ENCODE results near the gene PCDH9. TPM values are rescaled to one million over a fixed set of nuclear protein-coding genes. Genes with fewer than 3 reads are reported as not detected.
"Not testable (repeated sequence)": the region's sequence is repeated elsewhere in the genome, so short reads cannot be mapped to it uniquely, and the experiment has no call there.

PCDH9 gene
- total and polyA plus RNA-seq, 7 donors, result under 0.01 to 15.7 (median 8.7) TPM; not detected in 1

GRCh38 chr13:67097892-67098452 lies 132.2 kb downstream of the PCDH9 start:
- Histone ChIP-seq H3K4me3 (no peak overlapping the region), H3K27ac (no peak overlapping the region), H3K27me3 (no peaks in the 10 kb centered on the region), H3K36me3 (no peaks in the 10 kb centered on the region), H3K9me3 (no peaks in the 10 kb centered on the region), H3K4me1 (peaks cover 0 to 15% (median 15%) of the 10 kb centered on the region in 4 donors)
- TF ChIP-seq POLR2A (IDR thresholded peaks at IDR 0.05), result no peak
- TF ChIP-seq POLR2AphosphoS5 (IDR thresholded peaks at IDR 0.05), result no peak
- no peak for TF ChIP-seq CTCF (IDR thresholded peaks at IDR 0.05)
- TF ChIP-seq EP300 (IDR thresholded peaks at IDR 0.05), result no peak
- 90 to 92% methylated on average over 3 of the region's 3 CpGs for WGBS, 2 donors
- no peak for DNase-seq
- intact Hi-C loops (cut with DNase I), result no loop called here

DNA sequence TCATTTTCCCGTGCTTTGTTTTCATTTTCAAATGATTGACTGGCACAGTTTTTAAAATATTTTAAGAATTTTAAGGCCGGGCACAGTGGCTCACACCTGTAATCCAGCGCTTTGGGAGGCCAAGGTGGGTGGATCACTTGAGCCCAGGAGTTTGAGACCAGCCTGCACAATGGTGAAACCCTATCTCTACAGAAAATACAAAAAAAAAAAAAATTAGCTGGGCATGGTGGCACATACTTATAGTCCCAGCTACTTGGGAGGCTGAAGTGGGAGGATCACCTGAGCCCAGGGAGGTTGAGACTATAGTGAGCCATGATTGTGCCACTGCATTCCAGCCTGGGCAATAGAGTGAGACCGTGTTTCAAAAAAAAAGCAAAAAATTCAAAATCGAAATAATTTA lies 133.2 kb downstream of the PCDH9 start:
- 77 to 90% methylated on average over 5 of the region's 5 CpGs for WGBS, 2 donors
- peaks cover 0 to 12% (median 7%) of the 10 kb centered on the region in 4 donors for H3K4me1 ChIP-seq
- DNase-seq; H3K27me3 ChIP-seq; H3K4me3 ChIP-seq; H3K36me3 ChIP-seq; H3K9me3 ChIP-seq; intact Hi-C loops (cut with DNase I); H3K27ac ChIP-seq: not testable (repeated sequence)

DNA sequence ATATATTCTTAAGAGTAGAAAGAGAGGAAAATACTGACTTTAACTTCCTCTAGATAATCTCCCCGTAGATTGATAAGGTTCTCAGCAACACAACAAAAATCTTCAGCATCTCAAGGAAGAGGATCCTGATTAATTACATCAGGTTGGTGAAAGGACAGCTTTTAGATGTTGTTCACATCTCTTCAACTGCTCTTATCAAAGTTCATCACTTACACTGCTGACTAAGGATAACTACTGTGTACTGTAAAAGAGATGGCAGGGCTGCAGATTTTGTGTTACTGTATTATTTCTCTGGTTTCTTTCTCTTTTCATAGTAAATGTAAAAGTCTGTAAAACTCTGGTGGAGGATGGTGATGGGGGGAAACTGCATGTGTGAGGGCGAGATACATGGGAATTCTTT lies 133.7 kb downstream of the PCDH9 start:
- WGBS, 2 donors, result 86 to 90% methylated on average over 2 of the region's 2 CpGs
- Histone ChIP-seq H3K27me3 (no peaks in the 10 kb centered on the region), H3K36me3 (no peaks in the 10 kb centered on the region), H3K27ac (no peak overlapping the region), H3K9me3 (no peaks in the 10 kb centered on the region), H3K4me3 (no peak overlapping the region), H3K4me1 (peaks cover 0 to 8% (median 2%) of the 10 kb centered on the region in 4 donors)
- intact Hi-C loops (cut with DNase I), result no loop called here
- no peak for TF ChIP-seq POLR2A (IDR thresholded peaks at IDR 0.05)
- DNase-seq, result no peak

GRCh38 chr13:67095621-67096020 lies 134.5 kb downstream of the PCDH9 start:
- no peak for DNase-seq
- Histone ChIP-seq H3K4me1 (peaks cover 0 to 5% (median 0%) of the 10 kb centered on the region in 4 donors), H3K27me3 (no peaks in the 10 kb centered on the region), H3K4me3 (no peak overlapping the region), H3K27ac (no peak overlapping the region), H3K9me3 (no peaks in the 10 kb centered on the region), H3K36me3 (no peaks in the 10 kb centered on the region)
- TF ChIP-seq CTCF (IDR thresholded peaks at IDR 0.05), result no peak
- no peak for TF ChIP-seq EP300 (IDR thresholded peaks at IDR 0.05)
- no peak for TF ChIP-seq POLR2AphosphoS5 (IDR thresholded peaks at IDR 0.05)
- no peak for TF ChIP-seq POLR2A (IDR thresholded peaks at IDR 0.05)
- intact Hi-C loops (cut with DNase I), result no loop called here
- 74 to 88% methylated on average over 1 of the region's 1 CpG for WGBS, 2 donors

DNA sequence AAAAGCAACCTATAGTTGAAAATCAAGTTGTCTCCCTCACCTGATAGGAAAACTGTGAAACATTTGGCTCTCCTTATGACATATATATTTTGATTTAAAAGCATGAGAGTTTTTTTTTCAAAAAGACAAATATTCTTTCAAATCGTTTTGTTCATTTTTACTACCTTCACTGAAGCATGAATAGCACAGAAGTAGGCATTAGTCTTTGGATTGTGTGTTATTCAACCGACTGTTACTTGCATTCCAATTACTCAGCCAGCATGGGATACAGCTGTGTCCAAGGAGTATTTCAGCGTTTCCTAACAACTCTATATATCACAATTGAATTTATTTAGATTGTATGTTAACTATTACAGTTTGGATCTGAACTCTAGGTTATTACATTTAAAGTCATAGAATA lies 135.2 kb downstream of the PCDH9 start:
- intact Hi-C loops (cut with DNase I), result no loop called here
- 62 to 72% methylated on average over 3 of the region's 3 CpGs for WGBS, 2 donors
- no peak overlapping the region for H3K27ac ChIP-seq

More for the DNA sequence above, 135.2 kb downstream of the PCDH9 start:
- no peaks in the 10 kb centered on the region for H3K27me3 ChIP-seq
- no peak for TF ChIP-seq CTCF (IDR thresholded peaks at IDR 0.05)
- no peak for TF ChIP-seq EP300 (IDR thresholded peaks at IDR 0.05)
- no peak for TF ChIP-seq POLR2A (IDR thresholded peaks at IDR 0.05)
- TF ChIP-seq POLR2AphosphoS5 (IDR thresholded peaks at IDR 0.05), result no peak
- H3K36me3 ChIP-seq, result no peaks in the 10 kb centered on the region
- no peak for DNase-seq
- H3K4me1 ChIP-seq, result peaks cover 0 to 7% (median 0%) of the 10 kb centered on the region in 4 donors
- no peak overlapping the region for H3K4me3 ChIP-seq
- no peaks in the 10 kb centered on the region for H3K9me3 ChIP-seq
